ENCODE data around the gene PPP2R2C. TPM values are rescaled to one million over a fixed set of nuclear protein-coding genes. Genes with fewer than 3 reads are reported as not detected.

Gene PPP2R2C
- total and polyA plus RNA-seq, 2 donors (not counting 1 experiment from before 2014, with no cell fraction given): 0.10 to 0.17 TPM

GRCh38 chr4:6301051-6301731 is 171.2 kb downstream of the PPP2R2C start:
- Histone ChIP-seq H2AFZ (ENCODE audit: low read length) (no peak overlapping the region), H3K4me3 (replicated peaks in 1 of 4; ENCODE audit: control extremely low read depth in 1 of 4, insufficient read depth in 1 of 4, low read depth in 3 of 4, low read length in 4 of 4) (no peak overlapping the region), H3K9me3 (ENCODE audit: control insufficient read depth, insufficient read depth, low read depth, low read length) (no peaks in the 10 kb centered on the region), H4K20me1 (ENCODE audit: control insufficient read depth, extremely low read depth, insufficient read depth, low read length) (no peaks in the 10 kb centered on the region), H3K4me1 (ENCODE audit: control insufficient read depth, extremely low read depth, insufficient read depth, low read length) (no peaks in the 10 kb centered on the region), H3K36me3 (ENCODE audit: control insufficient read depth, insufficient read depth, low read length) (peaks cover 12% of the 10 kb centered on the region), H3K9ac (ENCODE audit: insufficient read depth, low read length) (no peak overlapping the region), H3K4me2 (ENCODE audit: extremely low read depth, insufficient read depth, low read length) (no peak overlapping the region), H3K27me3 (ENCODE audit: control insufficient read depth, insufficient read depth, low read length) (no peaks in the 10 kb centered on the region), H3K27ac (ENCODE audit: insufficient read depth, low read length) (no peak overlapping the region), H3K79me2 (ENCODE audit: control insufficient read depth, insufficient read depth, low read length) (no peaks in the 10 kb centered on the region)
- DNase-seq (ENCODE audit: low read depth in 2 of 2): no peak
- no peak for TF ChIP-seq EZH2 (IDR thresholded peaks at IDR 0.05; ENCODE audit: low read length, missing control alignments)
- TF ChIP-seq CTCF (conservative IDR thresholded peaks at IDR 0.05 in 1 of 2, IDR thresholded peaks at IDR 0.05 in 1 of 2; ENCODE audit: low read depth in 1 of 2, low read length in 2 of 2): no peak

- TF ChIP-seq CTCF (conservative IDR thresholded peaks at IDR 0.05 in 1 of 2, IDR thresholded peaks at IDR 0.05 in 1 of 2; ENCODE audit: low read depth in 1 of 2, low read length in 2 of 2): no peak
- TF ChIP-seq EZH2 (IDR thresholded peaks at IDR 0.05; ENCODE audit: low read length, missing control alignments): no peak
- H3K27ac ChIP-seq (ENCODE audit: insufficient read depth, low read length): no peak overlapping the region
- no peaks in the 10 kb centered on the region for H4K20me1 ChIP-seq (ENCODE audit: control insufficient read depth, extremely low read depth, insufficient read depth, low read length)
- no peak for DNase-seq (ENCODE audit: low read depth in 2 of 2)
- no peaks in the 10 kb centered on the region for H3K9me3 ChIP-seq (ENCODE audit: control insufficient read depth, insufficient read depth, low read depth, low read length)
- H3K4me2 ChIP-seq (ENCODE audit: extremely low read depth, insufficient read depth, low read length): no peak overlapping the region
- peaks cover 16% of the 10 kb centered on the region for H3K36me3 ChIP-seq (ENCODE audit: control insufficient read depth, insufficient read depth, low read length)
- no peak overlapping the region for H3K4me3 ChIP-seq (replicated peaks in 1 of 4; ENCODE audit: control extremely low read depth in 1 of 4, insufficient read depth in 1 of 4, low read depth in 3 of 4, low read length in 4 of 4)
- no peak overlapping the region for H3K9ac ChIP-seq (ENCODE audit: insufficient read depth, low read length)
- no peaks in the 10 kb centered on the region for H3K27me3 ChIP-seq (ENCODE audit: control insufficient read depth, insufficient read depth, low read length)
- no peaks in the 10 kb centered on the region for H3K79me2 ChIP-seq (ENCODE audit: control insufficient read depth, insufficient read depth, low read length)
- no peak overlapping the region for H2AFZ ChIP-seq (ENCODE audit: low read length)
- H3K4me1 ChIP-seq (ENCODE audit: control insufficient read depth, extremely low read depth, insufficient read depth, low read length): no peaks in the 10 kb centered on the region
Measured at GRCh38 chr4:6300359-6300758, 172.1 kb downstream of the PPP2R2C start.

GRCh38 chr4:6299875-6300274 is 172.5 kb downstream of the PPP2R2C start:
- no peak overlapping the region for H3K4me2 ChIP-seq (ENCODE audit: extremely low read depth, insufficient read depth, low read length)
- H3K27me3 ChIP-seq (ENCODE audit: control insufficient read depth, insufficient read depth, low read length): no peaks in the 10 kb centered on the region
- H3K4me1 ChIP-seq (ENCODE audit: control insufficient read depth, extremely low read depth, insufficient read depth, low read length): no peaks in the 10 kb centered on the region
- H3K79me2 ChIP-seq (ENCODE audit: control insufficient read depth, insufficient read depth, low read length): no peaks in the 10 kb centered on the region
- TF ChIP-seq CTCF (conservative IDR thresholded peaks at IDR 0.05 in 1 of 2, IDR thresholded peaks at IDR 0.05 in 1 of 2; ENCODE audit: low read depth in 1 of 2, low read length in 2 of 2): no peak
- no peak for TF ChIP-seq EZH2 (IDR thresholded peaks at IDR 0.05; ENCODE audit: low read length, missing control alignments)
- H4K20me1 ChIP-seq (ENCODE audit: control insufficient read depth, extremely low read depth, insufficient read depth, low read length): no peaks in the 10 kb centered on the region
- no peak for DNase-seq (ENCODE audit: low read depth in 2 of 2)
- no peak overlapping the region for H3K27ac ChIP-seq (ENCODE audit: insufficient read depth, low read length)
- H3K9me3 ChIP-seq (ENCODE audit: control insufficient read depth, insufficient read depth, low read depth, low read length): no peaks in the 10 kb centered on the region
- H3K4me3 ChIP-seq (replicated peaks in 1 of 4; ENCODE audit: control extremely low read depth in 1 of 4, insufficient read depth in 1 of 4, low read depth in 3 of 4, low read length in 4 of 4): no peak overlapping the region
- no peak overlapping the region for H2AFZ ChIP-seq (ENCODE audit: low read length)
- H3K9ac ChIP-seq (ENCODE audit: insufficient read depth, low read length): no peak overlapping the region
- H3K36me3 ChIP-seq (ENCODE audit: control insufficient read depth, insufficient read depth, low read length): peaks cover 16% of the 10 kb centered on the region
